ENCODE data around the gene TMEM183A. TPM values are rescaled to one million over a fixed set of nuclear protein-coding genes. Genes with fewer than 3 reads are reported as not detected.

Gene TMEM183A
- total RNA-seq, 1 donor from 2014 or later = 69.5 TPM

- intact Hi-C loops (cut with micrococcal nuclease) = no loop called here
Measured at GRCh38 chr1:203059485-203059884, 52.3 kb downstream of the TMEM183A start.

GRCh38 chr1:203060115-203060514 is 52.9 kb downstream of the TMEM183A start:
- intact Hi-C loops (cut with micrococcal nuclease) = no loop called here

- intact Hi-C loops (cut with micrococcal nuclease) = loop anchor here (2.0 kb wide), 1 partner anchor 24 kb away; no protein-coding TSS in a partner anchor
Measured at GRCh38 chr1:203063287-203063686, 56.1 kb downstream of the TMEM183A start.

GRCh38 chr1:203065191-203065590 is 58.0 kb downstream of the TMEM183A start:
- intact Hi-C loops (cut with micrococcal nuclease) = no loop called here

GRCh38 chr1:203065986-203066385 is 58.8 kb downstream of the TMEM183A start:
- intact Hi-C loops (cut with micrococcal nuclease) = no loop called here

- intact Hi-C loops (cut with micrococcal nuclease) = no loop called here
Measured at GRCh38 chr1:203066965-203067364, 59.8 kb downstream of the TMEM183A start.

- intact Hi-C loops (cut with micrococcal nuclease) = no loop called here
Measured at GRCh38 chr1:203069030-203069747, 62.0 kb downstream of the TMEM183A start.

GRCh38 chr1:203072002-203072602 is 64.9 kb downstream of the TMEM183A start:
- intact Hi-C loops (cut with micrococcal nuclease) = no loop called here

GRCh38 chr1:203072911-203073310 is 65.7 kb downstream of the TMEM183A start:
- intact Hi-C loops (cut with micrococcal nuclease) = no loop called here

GRCh38 chr1:203073469-203073868 is 66.3 kb downstream of the TMEM183A start:
- intact Hi-C loops (cut with micrococcal nuclease) = no loop called here

Other genes with a start within 250 kb of the TMEM183A start
- 51.1 and 59.0 TPM in 2 replicates for gene KDM5B, start 199.0 kb upstream of the TMEM183A start, total RNA-seq
- gene PCAT6, start 196.4 kb upstream of the TMEM183A start, total RNA-seq = not detected in 2 replicates
- 15.1 and 16.7 TPM in 2 replicates for gene RABIF, start 118.2 kb upstream of the TMEM183A start, total RNA-seq
- 29.6 and 30.9 TPM in 2 replicates for gene KLHL12, start 80.1 kb upstream of the TMEM183A start, total RNA-seq
- gene ADIPOR1, start 49.1 kb upstream of the TMEM183A start, total RNA-seq = 65.3 and 68.3 TPM in 2 replicates
- 20.1 and 22.1 TPM in 2 replicates for gene CYB5R1, start 40.1 kb upstream of the TMEM183A start, total RNA-seq
- gene PPFIA4, start 19.1 kb downstream of the TMEM183A start, total RNA-seq = 5.0 and 5.6 TPM in 2 replicates
- gene MYOG, start 78.6 kb downstream of the TMEM183A start, total RNA-seq = not detected in 2 replicates
- not detected in 2 replicates for gene ADORA1, start 120.4 kb downstream of the TMEM183A start, total RNA-seq
- not detected in 2 replicates for gene MYBPH, start 168.5 kb downstream of the TMEM183A start, total RNA-seq
- gene CHI3L1, start 179.3 kb downstream of the TMEM183A start, total RNA-seq = not detected in 2 replicates
- gene CHIT1, start 222.3 kb downstream of the TMEM183A start, total RNA-seq = 0.18 and 0.41 TPM in 2 replicates

Data from T-helper 2 cell treated with Interferon-gamma antibody and Interleukin-4, amounts not matched to agents 100 ng/mL and 5 ng/mL, for 36 hours (primary cell).